Measurements from ENCODE around the gene ZNF337.

ZNF337 gene

GRCh38 chr20:25723975-25724374, 27.3 kb upstream of the ZNF337 start:
- TF ChIP-seq TAF1 (IDR thresholded peaks at IDR 0.05; ENCODE audit: borderline replicate concordance, insufficient read depth, low read length) (no peak), REST (IDR thresholded peaks at IDR 0.05; ENCODE audit: insufficient read depth in 1 of 2, low read depth in 2 of 2, low read length in 2 of 2) (no peak), POLR2AphosphoS5 (IDR thresholded peaks at IDR 0.05; ENCODE audit: low read depth, low read length) (no peak), FOXP2 (optimal IDR thresholded peaks at IDR 0.05; ENCODE audit: borderline replicate concordance, extremely low read depth, extremely low read length, insufficient read depth) (no peak), SIN3A (IDR thresholded peaks at IDR 0.05; ENCODE audit: borderline replicate concordance, insufficient read depth, low read length) (no peak)

- TF ChIP-seq FOXP2 (optimal IDR thresholded peaks at IDR 0.05; ENCODE audit: borderline replicate concordance, extremely low read depth, extremely low read length, insufficient read depth): no peak
- no peak for TF ChIP-seq REST (IDR thresholded peaks at IDR 0.05; ENCODE audit: insufficient read depth in 1 of 2, low read depth in 2 of 2, low read length in 2 of 2)
- no peak for TF ChIP-seq POLR2AphosphoS5 (IDR thresholded peaks at IDR 0.05; ENCODE audit: low read depth, low read length)
- TF ChIP-seq SIN3A (IDR thresholded peaks at IDR 0.05; ENCODE audit: borderline replicate concordance, insufficient read depth, low read length): no peak
- TF ChIP-seq TAF1 (IDR thresholded peaks at IDR 0.05; ENCODE audit: borderline replicate concordance, insufficient read depth, low read length): no peak
Measured at GRCh38 chr20:25720285-25720684, 23.6 kb upstream of the ZNF337 start.

GRCh38 chr20:25707695-25708094, 11.0 kb upstream of the ZNF337 start:
- TF ChIP-seq SIN3A (IDR thresholded peaks at IDR 0.05; ENCODE audit: borderline replicate concordance, insufficient read depth, low read length): no peak
- TF ChIP-seq REST (IDR thresholded peaks at IDR 0.05; ENCODE audit: insufficient read depth in 1 of 2, low read depth in 2 of 2, low read length in 2 of 2): no peak
- TF ChIP-seq TAF1 (IDR thresholded peaks at IDR 0.05; ENCODE audit: borderline replicate concordance, insufficient read depth, low read length): no peak
- no peak for TF ChIP-seq FOXP2 (optimal IDR thresholded peaks at IDR 0.05; ENCODE audit: borderline replicate concordance, extremely low read depth, extremely low read length, insufficient read depth)
- no peak for TF ChIP-seq POLR2AphosphoS5 (IDR thresholded peaks at IDR 0.05; ENCODE audit: low read depth, low read length)

GRCh38 chr20:25706793-25707192, 10.1 kb upstream of the ZNF337 start:
- no peak for TF ChIP-seq SIN3A (IDR thresholded peaks at IDR 0.05; ENCODE audit: borderline replicate concordance, insufficient read depth, low read length)
- TF ChIP-seq POLR2AphosphoS5 (IDR thresholded peaks at IDR 0.05; ENCODE audit: low read depth, low read length): no peak
- no peak for TF ChIP-seq REST (IDR thresholded peaks at IDR 0.05; ENCODE audit: insufficient read depth in 1 of 2, low read depth in 2 of 2, low read length in 2 of 2)
- TF ChIP-seq FOXP2 (optimal IDR thresholded peaks at IDR 0.05; ENCODE audit: borderline replicate concordance, extremely low read depth, extremely low read length, insufficient read depth): no peak
- no peak for TF ChIP-seq TAF1 (IDR thresholded peaks at IDR 0.05; ENCODE audit: borderline replicate concordance, insufficient read depth, low read length)

GRCh38 chr20:25705830-25706351, 9.2 kb upstream of the ZNF337 start:
- TF ChIP-seq FOXP2 (optimal IDR thresholded peaks at IDR 0.05; ENCODE audit: borderline replicate concordance, extremely low read depth, extremely low read length, insufficient read depth) (no peak), SIN3A (IDR thresholded peaks at IDR 0.05; ENCODE audit: borderline replicate concordance, insufficient read depth, low read length) (no peak), REST (IDR thresholded peaks at IDR 0.05; ENCODE audit: insufficient read depth in 1 of 2, low read depth in 2 of 2, low read length in 2 of 2) (no peak), POLR2AphosphoS5 (IDR thresholded peaks at IDR 0.05; ENCODE audit: low read depth, low read length) (no peak)
